Breast epithelium (tissue), 3 donors: ENCODE measurements around the gene EDA.

Source experiments
- POLR2A ChIP-seq: fragments of 450-650 bp; IDR thresholded peaks from one replicate; pipeline ENCODE4 v1.6.1; 2016; ENCODE audit warnings: antibody characterized with exemption, mild to moderate bottlenecking, moderate library complexity
- POLR2AphosphoS5 ChIP-seq, 3 donors: sonication (generic); formaldehyde crosslinking; IDR thresholded peaks; one replicate each; pipeline ENCODE4 v1.6.1; 2017; ENCODE audit warnings: antibody characterized with exemption in 3 of 3
- TF ChIP-seq, protein P1 (sequence below), 3 donors: fragments of 450-650 bp; IDR thresholded peaks; one replicate each; pipeline ENCODE4 v1.5.1; 2016 to 2017; ENCODE audit warnings: antibody characterized with exemption in 3 of 3, mild to moderate bottlenecking in 3 of 3, moderate library complexity in 3 of 3

DNA sequence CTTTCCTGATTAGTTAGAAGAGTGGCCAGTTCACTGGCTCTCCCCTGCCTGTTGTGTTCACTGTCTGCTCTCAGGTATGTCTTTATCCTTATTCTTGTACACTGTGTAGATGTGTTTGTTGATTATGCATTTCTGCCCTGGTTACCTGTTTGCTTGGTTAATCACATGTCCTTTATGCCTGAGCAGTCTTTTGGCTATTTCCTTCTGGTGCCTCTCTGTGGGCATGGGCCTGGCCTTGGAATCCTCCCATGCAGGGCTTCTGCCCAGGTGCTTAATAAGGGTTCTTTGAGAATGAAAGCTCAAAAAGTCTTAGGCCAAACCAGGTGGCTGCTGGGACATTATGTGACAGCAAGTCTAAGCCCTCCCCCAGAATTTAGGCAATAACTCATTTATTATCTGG is 472.8 kb downstream of the EDA start:
- TF ChIP-seq, protein P1, sequence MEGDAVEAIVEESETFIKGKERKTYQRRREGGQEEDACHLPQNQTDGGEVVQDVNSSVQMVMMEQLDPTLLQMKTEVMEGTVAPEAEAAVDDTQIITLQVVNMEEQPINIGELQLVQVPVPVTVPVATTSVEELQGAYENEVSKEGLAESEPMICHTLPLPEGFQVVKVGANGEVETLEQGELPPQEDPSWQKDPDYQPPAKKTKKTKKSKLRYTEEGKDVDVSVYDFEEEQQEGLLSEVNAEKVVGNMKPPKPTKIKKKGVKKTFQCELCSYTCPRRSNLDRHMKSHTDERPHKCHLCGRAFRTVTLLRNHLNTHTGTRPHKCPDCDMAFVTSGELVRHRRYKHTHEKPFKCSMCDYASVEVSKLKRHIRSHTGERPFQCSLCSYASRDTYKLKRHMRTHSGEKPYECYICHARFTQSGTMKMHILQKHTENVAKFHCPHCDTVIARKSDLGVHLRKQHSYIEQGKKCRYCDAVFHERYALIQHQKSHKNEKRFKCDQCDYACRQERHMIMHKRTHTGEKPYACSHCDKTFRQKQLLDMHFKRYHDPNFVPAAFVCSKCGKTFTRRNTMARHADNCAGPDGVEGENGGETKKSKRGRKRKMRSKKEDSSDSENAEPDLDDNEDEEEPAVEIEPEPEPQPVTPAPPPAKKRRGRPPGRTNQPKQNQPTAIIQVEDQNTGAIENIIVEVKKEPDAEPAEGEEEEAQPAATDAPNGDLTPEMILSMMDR (IDR thresholded peaks at IDR 0.05): no peak
- no peak for TF ChIP-seq POLR2A
- TF ChIP-seq POLR2AphosphoS5 (IDR thresholded peaks at IDR 0.05): no peak
